Mucosa of stomach (tissue), 1 donor: ENCODE data around the gene DZANK1.
"Not testable (repeated sequence)": the region's sequence is repeated elsewhere in the genome, so short reads cannot be mapped to it uniquely, and the experiment has no call there.

Experiments used
- H3K27me3 ChIP-seq: one replicate; pipeline ENCODE4 v1.7.0; 2013; ENCODE audit warnings: mild to moderate bottlenecking, low read length; ENCODE audit not compliant: control insufficient read depth, insufficient read depth
- H3K36me3 ChIP-seq: one replicate; pipeline ENCODE4 v1.7.0; 2013; ENCODE audit warnings: low read length; ENCODE audit not compliant: control insufficient read depth, insufficient read depth
- H3K4me1 ChIP-seq: one replicate; pipeline ENCODE4 v1.7.0; 2013; ENCODE audit warnings: mild to moderate bottlenecking, low read length; ENCODE audit not compliant: control insufficient read depth, insufficient read depth
- H3K4me3 ChIP-seq: one replicate; pipeline ENCODE4 v1.7.0; 2013; ENCODE audit warnings: low read length
- H3K9ac ChIP-seq: one replicate; pipeline ENCODE4 v1.7.0; 2013; ENCODE audit warnings: mild to moderate bottlenecking, low read length, moderate library complexity
- H3K9me3 ChIP-seq: one replicate; pipeline ENCODE4 v1.7.0; 2013; ENCODE audit warnings: mild to moderate bottlenecking, low read length, moderate library complexity; ENCODE audit not compliant: control insufficient read depth
- donor health status: Pancreatic carcinoma.

The DZANK1 gene

DNA sequence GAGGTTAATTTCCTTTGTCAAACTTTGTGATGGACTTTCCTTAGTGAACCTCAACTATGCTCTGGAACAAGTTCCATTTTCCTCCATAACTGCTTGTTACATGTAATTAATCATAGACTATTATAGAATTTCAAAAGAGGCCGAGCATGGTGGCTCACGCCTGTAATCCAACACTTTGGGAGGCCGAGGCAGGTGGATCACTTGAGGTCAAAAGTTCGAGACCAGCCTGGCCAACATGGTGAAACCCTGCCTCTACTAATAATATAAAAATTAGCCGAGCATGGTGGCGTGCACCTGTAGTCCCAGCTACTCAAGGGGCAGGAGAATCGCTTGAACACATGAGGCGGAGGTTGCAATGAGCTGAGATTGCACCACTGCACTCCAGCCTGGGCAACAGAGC, 68.1 kb downstream of the DZANK1 start:
- H3K4me3 ChIP-seq, H3K27me3 ChIP-seq, H3K4me1 ChIP-seq, H3K9ac ChIP-seq, H3K9me3 ChIP-seq, H3K36me3 ChIP-seq: not testable (repeated sequence)

DNA sequence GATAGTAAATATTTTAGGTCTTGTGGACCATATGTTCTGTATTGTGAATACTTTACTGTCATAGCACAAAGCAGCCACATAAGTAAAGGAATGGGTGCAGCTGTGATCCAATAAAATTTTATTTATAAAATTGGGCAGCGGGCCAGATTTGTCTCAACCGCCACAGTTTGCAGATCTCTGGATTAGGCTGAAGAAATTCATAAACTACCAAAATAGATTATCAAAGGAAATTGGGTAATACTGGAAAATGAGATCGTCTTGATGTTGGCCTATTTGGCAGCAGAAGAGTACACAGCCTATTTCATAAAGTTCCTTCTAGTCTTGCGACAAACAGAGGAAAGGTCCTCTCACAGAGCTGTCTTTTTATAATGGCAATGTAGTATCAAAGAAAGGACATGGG, 69.8 kb downstream of the DZANK1 start:
- Histone ChIP-seq H3K4me3 (no peak overlapping the region), H3K9ac (no peak overlapping the region), H3K36me3 (no peaks in the 10 kb centered on the region), H3K27me3 (no peaks in the 10 kb centered on the region), H3K4me1 (no peaks in the 10 kb centered on the region), H3K9me3 (no peaks in the 10 kb centered on the region)

DNA sequence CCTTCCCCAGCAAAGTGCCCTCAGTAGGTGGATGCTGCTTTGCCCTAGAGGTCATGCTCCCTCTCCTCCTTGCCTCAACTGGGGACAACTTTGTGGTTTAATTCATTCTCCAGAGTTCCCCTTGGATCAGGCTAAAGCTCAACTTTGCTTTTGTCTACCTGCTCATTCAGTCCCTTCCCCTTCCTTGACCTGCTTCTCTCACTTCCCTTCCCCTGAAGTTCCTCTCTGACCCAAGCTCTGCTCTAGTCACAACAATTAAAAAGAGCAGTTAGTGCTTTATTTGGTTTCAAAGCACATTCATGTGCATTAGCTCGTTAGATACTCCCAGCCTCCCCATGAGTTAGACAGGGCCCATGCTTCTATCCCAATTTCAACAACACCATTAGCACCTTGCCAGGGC, 71.3 kb downstream of the DZANK1 start:
- no peak overlapping the region for H3K9ac ChIP-seq
- no peaks in the 10 kb centered on the region for H3K9me3 ChIP-seq
- no peaks in the 10 kb centered on the region for H3K36me3 ChIP-seq
- no peaks in the 10 kb centered on the region for H3K4me1 ChIP-seq
- no peaks in the 10 kb centered on the region for H3K27me3 ChIP-seq
- H3K4me3 ChIP-seq = no peak overlapping the region

DNA sequence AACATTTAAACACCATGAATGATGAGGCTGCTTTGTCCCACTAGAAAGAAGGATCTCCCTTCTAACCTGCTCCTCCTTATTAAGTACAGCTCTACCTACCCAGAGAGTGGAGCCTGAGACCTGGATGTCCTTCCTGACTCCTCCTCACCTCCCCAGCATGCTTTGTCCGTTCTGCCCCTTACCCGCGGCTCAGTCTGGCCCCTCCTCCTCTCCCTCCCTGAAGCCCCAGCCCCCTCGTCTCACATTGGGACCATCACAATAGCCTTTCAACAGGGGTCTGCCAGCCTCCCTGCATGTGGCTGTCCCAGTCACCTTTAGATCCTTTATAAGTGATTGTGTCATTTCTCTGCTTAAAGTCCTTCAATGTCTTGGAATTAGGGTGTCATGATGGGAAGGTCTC, 72.5 kb downstream of the DZANK1 start:
- no peaks in the 10 kb centered on the region for H3K9me3 ChIP-seq
- no peaks in the 10 kb centered on the region for H3K36me3 ChIP-seq
- H3K27me3 ChIP-seq = no peaks in the 10 kb centered on the region
- H3K4me3 ChIP-seq = no peak overlapping the region
- no peaks in the 10 kb centered on the region for H3K4me1 ChIP-seq
- no peak overlapping the region for H3K9ac ChIP-seq

DNA sequence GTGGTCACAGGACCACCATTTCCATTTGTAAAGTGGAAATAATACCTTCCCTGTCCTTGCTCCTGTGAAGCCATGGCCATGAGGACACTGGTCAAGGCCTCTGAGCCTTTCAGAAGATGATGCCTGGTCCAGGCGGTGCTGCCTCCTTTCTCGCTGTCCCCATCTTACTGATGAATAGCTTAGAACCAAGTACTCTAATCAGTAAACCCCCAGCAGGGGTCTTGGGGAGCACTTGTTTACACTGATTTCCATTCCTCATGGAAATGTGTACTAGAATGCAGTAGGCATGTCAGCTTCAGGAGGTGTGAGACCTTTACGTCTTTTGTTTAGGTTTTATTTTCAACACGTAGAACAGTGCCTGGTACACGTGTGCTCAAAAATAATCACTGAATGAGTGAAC, 75.1 kb downstream of the DZANK1 start:
- no peak overlapping the region for H3K4me3 ChIP-seq

DNA sequence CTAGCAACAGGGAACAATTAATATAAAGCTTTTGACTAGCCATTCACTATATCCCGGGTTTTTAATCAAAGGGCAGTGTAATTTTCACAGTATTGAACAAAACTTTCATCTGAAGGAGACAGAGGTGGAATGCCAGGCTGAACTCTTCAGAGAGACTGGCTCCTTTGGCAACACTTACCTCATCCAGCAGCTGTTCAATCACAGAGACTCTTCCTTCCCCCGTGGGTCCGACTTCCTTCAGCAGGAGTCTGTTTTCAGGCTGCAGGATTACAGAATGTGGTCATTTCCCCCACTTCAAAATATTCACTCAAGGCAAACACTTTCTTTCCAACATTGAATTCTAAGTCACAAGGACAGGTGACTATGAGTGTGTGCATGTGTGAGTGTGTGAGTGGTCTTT, 76.6 kb downstream of the DZANK1 start:
- no peak overlapping the region for H3K4me3 ChIP-seq
- no peaks in the 10 kb centered on the region for H3K9me3 ChIP-seq
- no peaks in the 10 kb centered on the region for H3K27me3 ChIP-seq
- H3K9ac ChIP-seq = no peak overlapping the region
- H3K4me1 ChIP-seq = no peaks in the 10 kb centered on the region
- H3K36me3 ChIP-seq = no peaks in the 10 kb centered on the region

More for the DNA sequence above, 75.1 kb downstream of the DZANK1 start:
- Histone ChIP-seq H3K27me3 (no peaks in the 10 kb centered on the region), H3K36me3 (no peaks in the 10 kb centered on the region), H3K4me1 (no peaks in the 10 kb centered on the region), H3K9me3 (no peaks in the 10 kb centered on the region), H3K9ac (no peak overlapping the region)

DNA sequence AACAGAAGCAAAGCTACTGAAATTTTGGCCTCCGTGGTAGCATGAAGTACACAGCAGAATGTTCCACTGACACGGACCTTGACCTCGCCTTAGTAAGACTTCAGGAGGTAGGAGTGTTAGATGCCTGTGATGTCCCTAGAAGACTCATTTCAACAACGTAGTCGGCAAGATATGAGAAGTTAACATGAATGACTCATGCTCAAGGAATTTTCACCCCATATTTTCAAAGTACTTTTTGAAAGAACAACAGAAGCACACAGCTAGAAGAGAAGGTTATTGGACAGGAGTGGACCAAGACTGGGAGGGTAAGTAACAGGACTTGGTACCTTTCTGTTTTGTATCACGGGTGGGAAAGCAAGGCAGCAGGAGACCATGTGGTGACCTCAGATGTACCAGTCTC, 78.0 kb downstream of the DZANK1 start:
- Histone ChIP-seq H3K27me3 (no peaks in the 10 kb centered on the region), H3K9ac (no peak overlapping the region), H3K9me3 (no peaks in the 10 kb centered on the region), H3K4me1 (no peaks in the 10 kb centered on the region), H3K4me3 (no peak overlapping the region), H3K36me3 (no peaks in the 10 kb centered on the region)

DNA sequence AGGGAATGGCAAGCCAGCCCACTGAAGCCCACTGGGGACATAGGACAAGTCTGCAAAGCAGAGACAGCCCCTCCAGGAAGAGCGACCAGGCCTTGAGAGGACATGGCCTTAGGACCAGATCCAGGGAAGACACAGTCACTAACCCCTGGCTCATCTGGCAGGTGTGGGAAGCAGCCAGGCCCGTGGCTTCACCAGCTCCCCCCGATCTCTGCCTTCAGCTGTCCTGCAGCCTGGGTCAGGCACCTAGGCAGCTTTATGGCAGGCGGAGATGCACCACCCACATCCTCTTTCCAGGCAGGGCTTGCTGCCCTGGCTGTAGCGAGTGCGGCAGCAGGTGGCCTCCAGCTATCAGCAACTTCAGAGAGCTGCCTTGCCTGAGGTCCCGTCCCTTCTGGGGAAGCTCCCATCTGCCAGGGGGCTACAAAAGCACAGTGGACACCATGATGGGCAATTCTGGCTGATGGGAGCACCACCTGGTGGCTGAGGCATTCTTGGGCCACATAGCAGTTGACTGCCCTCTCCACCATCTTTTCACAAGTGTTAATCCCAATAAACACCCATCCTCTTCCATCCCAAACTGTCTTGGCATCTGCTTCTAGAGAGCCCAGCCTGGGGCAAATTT, 85.8 kb downstream of the DZANK1 start:
- H3K9ac ChIP-seq = no peak overlapping the region
- no peaks in the 10 kb centered on the region for H3K36me3 ChIP-seq
- H3K4me1 ChIP-seq = no peaks in the 10 kb centered on the region
- H3K4me3 ChIP-seq = no peak overlapping the region
- no peaks in the 10 kb centered on the region for H3K27me3 ChIP-seq
- no peaks in the 10 kb centered on the region for H3K9me3 ChIP-seq

DNA sequence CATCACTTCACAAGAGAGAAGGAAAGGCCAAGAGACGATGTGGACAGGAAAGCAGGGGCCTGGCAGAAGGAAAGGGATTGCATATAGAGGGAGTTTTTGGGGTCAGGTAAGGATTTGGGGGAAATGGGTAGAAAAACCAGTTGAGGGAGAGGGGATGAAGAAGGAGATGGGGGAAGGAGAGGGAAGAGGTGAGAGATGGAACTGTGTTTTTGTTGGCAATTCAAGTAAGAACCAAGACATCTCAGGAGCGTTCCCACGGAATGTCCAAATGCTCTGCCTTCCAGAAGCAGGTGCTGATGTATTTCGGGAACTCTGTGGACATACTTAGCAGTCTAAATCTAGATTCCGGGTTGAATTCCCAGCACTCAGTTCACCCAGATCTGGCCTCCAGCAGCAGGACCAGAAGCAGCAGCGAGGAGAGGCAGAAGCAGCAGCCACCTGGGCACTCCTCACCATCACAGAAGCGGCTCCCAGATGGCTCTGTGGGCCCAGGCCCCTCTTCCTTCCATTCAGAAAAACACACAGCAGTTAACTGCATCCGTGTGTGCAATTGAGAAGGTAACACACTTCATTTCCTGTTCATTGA, 88.8 kb downstream of the DZANK1 start:
- no peaks in the 10 kb centered on the region for H3K9me3 ChIP-seq
- H3K4me3 ChIP-seq = no peak overlapping the region
- no peaks in the 10 kb centered on the region for H3K4me1 ChIP-seq
- H3K9ac ChIP-seq = no peak overlapping the region
- H3K27me3 ChIP-seq = no peaks in the 10 kb centered on the region
- no peaks in the 10 kb centered on the region for H3K36me3 ChIP-seq

DNA sequence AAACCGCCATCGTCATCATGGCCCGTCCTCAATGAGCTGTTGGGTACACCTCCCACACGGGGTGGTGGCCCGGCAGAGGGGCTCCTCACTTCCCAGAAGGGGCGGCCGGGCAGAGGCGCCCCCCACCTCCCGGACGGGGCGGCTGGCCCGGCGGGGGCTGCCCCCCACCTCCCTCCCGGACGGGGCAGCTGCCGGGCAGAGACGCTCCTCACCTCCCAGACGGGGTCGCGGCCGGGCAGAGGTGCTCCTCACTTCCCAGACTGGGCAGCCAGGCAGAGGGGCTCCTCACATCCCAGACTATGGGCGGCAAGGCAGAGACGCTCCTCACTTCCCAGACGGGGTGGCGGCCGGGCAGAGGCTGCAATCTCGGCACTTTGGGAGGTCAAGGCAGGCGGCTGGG, 91.3 kb downstream of the DZANK1 start:
- not testable (repeated sequence) for H3K27me3 ChIP-seq, H3K4me3 ChIP-seq, H3K4me1 ChIP-seq, H3K36me3 ChIP-seq, H3K9me3 ChIP-seq, H3K9ac ChIP-seq

DNA sequence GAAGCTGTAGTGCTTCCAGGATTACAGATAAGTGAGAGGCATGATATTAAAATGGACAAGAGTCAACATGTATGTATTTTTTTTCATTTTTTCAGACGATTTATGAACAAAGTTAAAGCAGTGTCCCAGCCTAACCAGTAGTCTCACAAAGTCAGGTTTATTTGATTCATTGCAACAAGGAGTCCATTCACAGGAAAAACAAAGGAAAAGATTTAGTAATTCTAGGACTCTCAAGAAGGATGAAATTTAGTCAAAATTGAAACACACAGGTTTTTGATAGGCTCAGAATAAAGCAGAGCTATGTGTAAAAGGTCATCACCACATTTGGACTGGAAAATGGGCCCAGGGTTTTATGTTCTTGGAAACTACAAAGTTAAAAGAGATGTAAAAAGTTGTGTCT, 94.5 kb downstream of the DZANK1 start:
- H3K4me1 ChIP-seq = no peaks in the 10 kb centered on the region
- H3K4me3 ChIP-seq = no peak overlapping the region
- no peaks in the 10 kb centered on the region for H3K27me3 ChIP-seq
- no peak overlapping the region for H3K9ac ChIP-seq
- no peaks in the 10 kb centered on the region for H3K36me3 ChIP-seq
- no peaks in the 10 kb centered on the region for H3K9me3 ChIP-seq

DNA sequence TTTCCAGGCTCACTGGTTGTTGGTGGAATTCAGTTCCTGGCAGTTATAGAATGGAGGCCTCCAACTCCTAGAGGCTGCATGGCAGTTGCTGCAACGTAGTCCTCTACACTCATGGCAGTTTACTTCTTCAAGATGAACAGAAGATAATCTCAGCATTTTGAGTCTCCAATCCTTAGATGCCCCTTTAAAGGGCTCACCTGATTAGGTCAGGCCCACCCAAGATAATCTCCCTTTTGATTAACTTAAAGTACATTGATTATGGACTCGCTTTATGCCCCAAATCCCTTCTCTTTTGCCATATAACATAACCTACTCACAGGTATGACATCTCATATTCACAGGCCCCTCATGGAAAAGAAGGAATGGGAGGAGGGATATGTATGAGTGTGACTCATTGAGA, 102.1 kb downstream of the DZANK1 start:
- Histone ChIP-seq H3K9ac (no peak overlapping the region), H3K27me3 (no peaks in the 10 kb centered on the region), H3K36me3 (no peaks in the 10 kb centered on the region), H3K4me3 (no peak overlapping the region), H3K4me1 (no peaks in the 10 kb centered on the region), H3K9me3 (no peaks in the 10 kb centered on the region)

DNA sequence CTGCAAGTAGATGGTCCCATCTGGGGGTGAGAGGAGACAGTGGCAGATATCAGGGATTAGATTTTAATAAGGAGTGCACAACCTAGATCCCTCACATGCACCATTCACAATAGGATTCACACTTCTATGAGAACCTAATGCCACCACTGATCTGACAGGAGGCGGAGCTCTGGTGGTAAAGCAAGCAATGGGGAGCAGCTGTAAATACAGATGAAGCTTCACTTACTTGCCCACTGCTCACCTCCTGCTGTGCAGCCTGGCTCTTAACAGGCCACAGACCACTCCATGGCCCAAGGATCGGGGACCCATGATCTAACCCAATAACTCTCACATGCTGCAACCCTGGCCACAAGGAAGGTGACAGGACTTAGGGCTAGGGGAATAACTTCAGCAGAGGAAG, 103.1 kb downstream of the DZANK1 start:
- Histone ChIP-seq H3K9ac (no peak overlapping the region), H3K36me3 (no peaks in the 10 kb centered on the region), H3K4me3 (no peak overlapping the region), H3K27me3 (no peaks in the 10 kb centered on the region), H3K9me3 (no peaks in the 10 kb centered on the region), H3K4me1 (no peaks in the 10 kb centered on the region)
